SK-N-SH (cell line): Measurements from ENCODE around the gene FRYL. TPM values are rescaled to one million over a fixed set of nuclear protein-coding genes. Genes with fewer than 3 reads are reported as not detected.

Experiments used
- CTCF ChIA-PET: fragments of 300-600, 350-600 bp; formaldehyde crosslinking; extraction: SDS; loops from one replicate; lab custom pipeline; 2021; lab: Yijun Ruan, JAX
- POLR2A ChIA-PET: fragments of 350-600 bp; sonication (Branson Sonifier 250); formaldehyde crosslinking; extraction: SDS; loops from one replicate; lab custom pipeline; 2020; ENCODE audit warnings: antibody characterized with exemption, inconsistent platforms; lab: Yijun Ruan, JAX
- DNase-seq: peaks from one replicate; pipeline ENCODE4 v3.0.0; 2012
- H2AFZ ChIP-seq: fragments of 200-600 bp; sonication (generic); 2 replicates; pipeline ENCODE4 v1.8.1; 2016; ENCODE audit warnings: antibody characterized with exemption, mild to moderate bottlenecking, low read depth
- H3F3A ChIP-seq: fragments of 200-600 bp; sonication (generic); replicated peaks from 2 replicates; pipeline ENCODE3; 2016; ENCODE audit warnings: antibody characterized with exemption, mild to moderate bottlenecking; ENCODE audit not compliant: insufficient read depth
- H3K27ac ChIP-seq, 2 experiments: fragments of 200-500 bp in 1 of 2; fragments of 200-600 bp in 1 of 2; sonication (Bioruptor generic) in 1 of 2; sonication (generic), shearing (Covaris generic) in 1 of 2; 2 replicates each; pipeline versions ENCODE4 v1.5.1 to v1.6.1; 2014 to 2016; ENCODE audit warnings: low read depth in 2 of 2, inconsistent platforms in 1 of 2, low read length in 1 of 2, mild to moderate bottlenecking in 1 of 2, mixed read lengths in 1 of 2
- H3K27me3 ChIP-seq: fragments of 200-600 bp; sonication (generic), shearing (Covaris generic); 2 replicates; pipeline ENCODE4 v1.6.1; 2016; ENCODE audit warnings: mixed run types; ENCODE audit not compliant: insufficient read depth
- H3K36me3 ChIP-seq, 2 experiments: fragments of 200-500 bp in 1 of 2; fragments of 200-600 bp in 1 of 2; sonication (Bioruptor generic) in 1 of 2; sonication (generic) in 1 of 2; replicated peaks in 1 of 2; 2 replicates each; pipeline versions ENCODE3 to v1.5.1; 2014 to 2016; ENCODE audit warnings: low read length in 1 of 2, mild to moderate bottlenecking in 1 of 2; ENCODE audit not compliant: insufficient read depth in 2 of 2, control insufficient read depth in 1 of 2
- H3K4me1 ChIP-seq, 2 experiments: fragments of 200-500 bp in 1 of 2; fragments of 200-600 bp in 1 of 2; sonication (Bioruptor generic) in 1 of 2; sonication (generic), shearing (Covaris generic) in 1 of 2; 2 replicates each; pipeline versions ENCODE4 v1.5.1 to v1.6.1; 2014 to 2016; ENCODE audit warnings: low read depth in 1 of 2, low read length in 1 of 2, mixed run types in 1 of 2; ENCODE audit not compliant: insufficient read depth in 2 of 2, control insufficient read depth in 1 of 2
- H3K4me2 ChIP-seq: fragments of 200-600 bp; sonication (generic), shearing (Covaris generic); 2 replicates; pipeline ENCODE4 v1.6.1; 2017; ENCODE audit warnings: mixed run types
- H3K4me3 ChIP-seq, 2 experiments: fragments of 200-500 bp in 1 of 2; fragments of 200-600 bp in 1 of 2; sonication (Bioruptor generic) in 1 of 2; sonication (generic), shearing (Covaris generic) in 1 of 2; 2 replicates each; pipeline versions ENCODE4 v1.5.1 to v1.8.1; 2014 to 2016; ENCODE audit warnings: low read depth in 2 of 2, inconsistent platforms in 1 of 2, low read length in 1 of 2, mild to moderate bottlenecking in 1 of 2, mixed read lengths in 1 of 2, moderate library complexity in 1 of 2
- H3K79me2 ChIP-seq: fragments of 200-600 bp; sonication (generic); 2 replicates; pipeline ENCODE4 v1.8.1; 2017; ENCODE audit warnings: mild to moderate bottlenecking; ENCODE audit not compliant: insufficient read depth
- H3K9ac ChIP-seq: fragments of 200-600 bp; sonication (generic); 2 replicates; pipeline ENCODE4 v1.6.1; 2017; ENCODE audit warnings: mixed run types
- H3K9me2 ChIP-seq: fragments of 200-600 bp; sonication (generic); 2 replicates; pipeline ENCODE4 v1.6.1; 2017; ENCODE audit warnings: mixed run types
- H3K9me3 ChIP-seq: fragments of 200-600 bp; sonication (generic); 2 replicates; pipeline ENCODE4 v1.6.1; 2017; ENCODE audit warnings: mixed run types, mild to moderate bottlenecking, moderate library complexity
- H4K20me1 ChIP-seq: fragments of 200-600 bp; sonication (generic); 2 replicates; pipeline ENCODE4 v1.6.1; 2017; ENCODE audit warnings: mild to moderate bottlenecking, mixed run types; ENCODE audit not compliant: insufficient read depth
- FOXJ3 ChIP-seq: sonication (generic); formaldehyde crosslinking; IDR thresholded peaks from 2 replicates; pipeline ENCODE4 v1.5.1; 2020; ENCODE audit warnings: mild to moderate bottlenecking, missing genetic modification reagents
- GATA2 ChIP-seq: sonication (generic); formaldehyde crosslinking; IDR thresholded peaks from 2 replicates; pipeline ENCODE4 v1.5.0; 2020; ENCODE audit warnings: mild to moderate bottlenecking, missing genetic modification reagents
- IRF3 ChIP-seq: fragments of 150-350 bp; IDR thresholded peaks from 2 replicates; pipeline ENCODE4 v1.6.1; 2016; ENCODE audit warnings: mild to moderate bottlenecking, low read depth, low read length
- MEF2A ChIP-seq: IDR thresholded peaks from 2 replicates; pipeline ENCODE4 v1.4.0; 2012; ENCODE audit warnings: low read depth, borderline replicate concordance
- NFIC ChIP-seq: IDR thresholded peaks from 2 replicates; pipeline ENCODE4 v1.4.0; 2012; ENCODE audit warnings: borderline replicate concordance
- SIN3A ChIP-seq: IDR thresholded peaks from 2 replicates; pipeline ENCODE4 v1.6.1; 2012; ENCODE audit warnings: low read depth, mild to moderate bottlenecking, low read length, moderate library complexity, borderline replicate concordance
- USF1 ChIP-seq: IDR thresholded peaks from 2 replicates; pipeline ENCODE4 v1.4.0; 2012; ENCODE audit warnings: low read depth, borderline replicate concordance
- YY1 ChIP-seq: IDR thresholded peaks from 2 replicates; pipeline ENCODE4 v1.4.0; 2012; ENCODE audit warnings: low read depth, mild to moderate bottlenecking
- ZBTB33 ChIP-seq: IDR thresholded peaks from 2 replicates; pipeline ENCODE4 v1.4.0; 2012; ENCODE audit warnings: low read depth, borderline replicate concordance
- whole genome bisulfite sequencing: methylation state at CpG from one replicate; pipeline ENCODE4 v1.1.6; 2017; ENCODE audit warnings: low lambda C conversion rate; 5-methylcytosine and 5-hydroxymethylcytosine counted together
- polyA plus RNA-seq, 3 experiments: library from polyadenylated mRNA; depleted of rRNA; stranded (reverse); fragments of >200 nt; gene quantifications; 2 replicates each; pipeline ENCODE4 v1.2.3, GENCODE V29; 2012
- TF ChIP-seq, protein P1 (sequence below): IDR thresholded peaks from 2 replicates; pipeline ENCODE4 v1.6.1; 2012; ENCODE audit warnings: mild to moderate bottlenecking, low read depth, low read length, moderate library complexity
- TF ChIP-seq, protein P2 (sequence below): fragments of 200-600 bp; sonication (generic); IDR thresholded peaks from 2 replicates; pipeline ENCODE4 v1.6.1; 2017; ENCODE audit warnings: antibody characterized with exemption, mild to moderate bottlenecking, moderate library complexity
- TF ChIP-seq, protein P3 (sequence below): IDR thresholded peaks from 2 replicates; pipeline ENCODE4; 2012

Gene FRYL
- polyA plus RNA-seq, 1 of the 3 experiments (the other 2 are of a cell fraction): 8.2 TPM

DNA sequence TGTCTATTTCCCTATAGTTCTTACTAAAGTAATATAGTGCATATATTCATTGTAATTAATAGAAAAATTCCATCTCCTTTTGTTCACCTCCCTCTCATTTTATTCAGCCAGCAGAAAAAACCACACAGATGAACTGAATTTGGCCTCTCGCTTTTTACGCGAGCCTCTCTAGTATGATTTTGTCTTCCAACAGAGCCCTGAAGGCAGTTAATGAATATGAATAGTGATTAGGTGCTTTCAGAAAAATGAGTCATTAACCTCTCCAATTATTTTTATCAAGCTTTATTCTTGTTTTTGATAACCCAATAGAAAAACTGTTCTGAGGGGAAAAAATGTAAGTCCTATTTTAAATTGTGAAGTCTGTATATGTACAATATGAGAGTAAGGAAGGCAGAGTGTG lies 215.9 kb downstream of the FRYL start:
- TF ChIP-seq GATA2 (CRISPR knock-in tag) (no peak), USF1 (no peak), MEF2A (no peak), IRF3 (no peak), ZBTB33 (no peak), SIN3A (no peak), NFIC (no peak), FOXJ3 (CRISPR knock-in tag) (no peak), YY1 (no peak)
- TF ChIP-seq, protein P1, sequence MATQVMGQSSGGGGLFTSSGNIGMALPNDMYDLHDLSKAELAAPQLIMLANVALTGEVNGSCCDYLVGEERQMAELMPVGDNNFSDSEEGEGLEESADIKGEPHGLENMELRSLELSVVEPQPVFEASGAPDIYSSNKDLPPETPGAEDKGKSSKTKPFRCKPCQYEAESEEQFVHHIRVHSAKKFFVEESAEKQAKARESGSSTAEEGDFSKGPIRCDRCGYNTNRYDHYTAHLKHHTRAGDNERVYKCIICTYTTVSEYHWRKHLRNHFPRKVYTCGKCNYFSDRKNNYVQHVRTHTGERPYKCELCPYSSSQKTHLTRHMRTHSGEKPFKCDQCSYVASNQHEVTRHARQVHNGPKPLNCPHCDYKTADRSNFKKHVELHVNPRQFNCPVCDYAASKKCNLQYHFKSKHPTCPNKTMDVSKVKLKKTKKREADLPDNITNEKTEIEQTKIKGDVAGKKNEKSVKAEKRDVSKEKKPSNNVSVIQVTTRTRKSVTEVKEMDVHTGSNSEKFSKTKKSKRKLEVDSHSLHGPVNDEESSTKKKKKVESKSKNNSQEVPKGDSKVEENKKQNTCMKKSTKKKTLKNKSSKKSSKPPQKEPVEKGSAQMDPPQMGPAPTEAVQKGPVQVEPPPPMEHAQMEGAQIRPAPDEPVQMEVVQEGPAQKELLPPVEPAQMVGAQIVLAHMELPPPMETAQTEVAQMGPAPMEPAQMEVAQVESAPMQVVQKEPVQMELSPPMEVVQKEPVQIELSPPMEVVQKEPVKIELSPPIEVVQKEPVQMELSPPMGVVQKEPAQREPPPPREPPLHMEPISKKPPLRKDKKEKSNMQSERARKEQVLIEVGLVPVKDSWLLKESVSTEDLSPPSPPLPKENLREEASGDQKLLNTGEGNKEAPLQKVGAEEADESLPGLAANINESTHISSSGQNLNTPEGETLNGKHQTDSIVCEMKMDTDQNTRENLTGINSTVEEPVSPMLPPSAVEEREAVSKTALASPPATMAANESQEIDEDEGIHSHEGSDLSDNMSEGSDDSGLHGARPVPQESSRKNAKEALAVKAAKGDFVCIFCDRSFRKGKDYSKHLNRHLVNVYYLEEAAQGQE: no peak
- TF ChIP-seq, protein P2, sequence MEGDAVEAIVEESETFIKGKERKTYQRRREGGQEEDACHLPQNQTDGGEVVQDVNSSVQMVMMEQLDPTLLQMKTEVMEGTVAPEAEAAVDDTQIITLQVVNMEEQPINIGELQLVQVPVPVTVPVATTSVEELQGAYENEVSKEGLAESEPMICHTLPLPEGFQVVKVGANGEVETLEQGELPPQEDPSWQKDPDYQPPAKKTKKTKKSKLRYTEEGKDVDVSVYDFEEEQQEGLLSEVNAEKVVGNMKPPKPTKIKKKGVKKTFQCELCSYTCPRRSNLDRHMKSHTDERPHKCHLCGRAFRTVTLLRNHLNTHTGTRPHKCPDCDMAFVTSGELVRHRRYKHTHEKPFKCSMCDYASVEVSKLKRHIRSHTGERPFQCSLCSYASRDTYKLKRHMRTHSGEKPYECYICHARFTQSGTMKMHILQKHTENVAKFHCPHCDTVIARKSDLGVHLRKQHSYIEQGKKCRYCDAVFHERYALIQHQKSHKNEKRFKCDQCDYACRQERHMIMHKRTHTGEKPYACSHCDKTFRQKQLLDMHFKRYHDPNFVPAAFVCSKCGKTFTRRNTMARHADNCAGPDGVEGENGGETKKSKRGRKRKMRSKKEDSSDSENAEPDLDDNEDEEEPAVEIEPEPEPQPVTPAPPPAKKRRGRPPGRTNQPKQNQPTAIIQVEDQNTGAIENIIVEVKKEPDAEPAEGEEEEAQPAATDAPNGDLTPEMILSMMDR: no peak
- TF ChIP-seq, protein P3, sequence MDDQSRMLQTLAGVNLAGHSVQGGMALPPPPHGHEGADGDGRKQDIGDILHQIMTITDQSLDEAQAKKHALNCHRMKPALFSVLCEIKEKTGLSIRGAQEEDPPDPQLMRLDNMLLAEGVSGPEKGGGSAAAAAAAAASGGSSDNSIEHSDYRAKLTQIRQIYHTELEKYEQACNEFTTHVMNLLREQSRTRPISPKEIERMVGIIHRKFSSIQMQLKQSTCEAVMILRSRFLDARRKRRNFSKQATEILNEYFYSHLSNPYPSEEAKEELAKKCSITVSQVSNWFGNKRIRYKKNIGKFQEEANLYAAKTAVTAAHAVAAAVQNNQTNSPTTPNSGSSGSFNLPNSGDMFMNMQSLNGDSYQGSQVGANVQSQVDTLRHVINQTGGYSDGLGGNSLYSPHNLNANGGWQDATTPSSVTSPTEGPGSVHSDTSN: no peak
- Histone ChIP-seq H2AFZ (no peak overlapping the region), H3K4me3 (no peak overlapping the region), H3K4me1 (peaks cover 0 to 7% of the 10 kb centered on the region in 2 experiments; a peak in 1 of 4 replicates), H4K20me1 (no peaks in the 10 kb centered on the region), H3K4me2 (no peak overlapping the region), H3K27ac (no peak overlapping the region), H3F3A (peaks cover 15% of the 10 kb centered on the region), H3K9ac (no peak overlapping the region), H3K27me3 (no peaks in the 10 kb centered on the region), H3K36me3 (peaks cover 60 to 64% of the 10 kb centered on the region in 2 experiments), H3K79me2 (no peaks in the 10 kb centered on the region), H3K9me2 (no peaks in the 10 kb centered on the region), H3K9me3 (no peaks in the 10 kb centered on the region)
- CTCF ChIA-PET: interaction anchor here (1.0 to 3.4 kb wide), 3 partner anchors 13 to 18 kb away, joined by 3 to 15 read pairs (median 10); no protein-coding TSS in a partner anchor
- 98% methylated on average over 3 of the region's 3 CpGs for WGBS
- POLR2A ChIA-PET: no interaction called here
- DNase-seq: no peak
